ENCODE measurements around the gene NUDT16L1.

The NUDT16L1 gene

DNA sequence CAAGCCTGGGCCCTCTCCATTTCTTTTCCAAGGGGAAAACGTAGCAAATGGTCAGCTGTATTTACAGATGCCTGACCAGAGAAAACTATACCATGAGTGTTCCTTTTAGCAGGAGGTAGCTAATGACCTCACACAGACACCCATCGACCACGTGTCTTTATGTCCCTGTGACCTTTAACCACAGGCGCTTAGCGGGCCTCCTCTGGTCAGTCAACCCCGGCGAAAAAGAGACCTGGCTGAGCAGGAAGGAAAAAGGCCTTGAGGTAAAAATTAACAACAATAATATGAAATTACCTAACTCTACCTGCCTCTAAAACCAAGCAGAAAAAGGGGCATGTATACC, 9.1 kb downstream of the NUDT16L1 start:
- Histone ChIP-seq H3K36me3 (ENCODE audit: control insufficient read depth in 5 of 5, insufficient read depth in 5 of 5, low read length in 5 of 5) (peaks cover 0 to 89% (median 71%) of the 10 kb centered on the region in 5 donors), H3K27ac (ENCODE audit: low read depth, low read length) (no peak overlapping the region), H3K4me1 (ENCODE audit: control insufficient read depth in 5 of 5, insufficient read depth in 5 of 5, low read length in 5 of 5) (no peaks in the 10 kb centered on the region), H3K4me3 (ENCODE audit: low read depth in 1 of 5, low read length in 5 of 5) (no peak overlapping the region), H3K9ac (ENCODE audit: low read length in 5 of 5) (no peak overlapping the region), H3K9me3 (ENCODE audit: control insufficient read depth in 5 of 5, low read length in 5 of 5) (no peaks in the 10 kb centered on the region), H3K27me3 (ENCODE audit: control insufficient read depth in 5 of 5, insufficient read depth in 4 of 5, low read length in 5 of 5) (no peaks in the 10 kb centered on the region)

- H3K9me3 ChIP-seq (ENCODE audit: control insufficient read depth in 5 of 5, low read length in 5 of 5): no peaks in the 10 kb centered on the region
- H3K4me1 ChIP-seq (ENCODE audit: control insufficient read depth in 5 of 5, insufficient read depth in 5 of 5, low read length in 5 of 5): no peaks in the 10 kb centered on the region
- no peak overlapping the region for H3K9ac ChIP-seq (ENCODE audit: low read length in 5 of 5)
- no peak overlapping the region for H3K27ac ChIP-seq (ENCODE audit: low read depth, low read length)
- peaks cover 0 to 75% (median 57%) of the 10 kb centered on the region in 5 donors for H3K36me3 ChIP-seq (ENCODE audit: control insufficient read depth in 5 of 5, insufficient read depth in 5 of 5, low read length in 5 of 5)
- H3K27me3 ChIP-seq (ENCODE audit: control insufficient read depth in 5 of 5, insufficient read depth in 4 of 5, low read length in 5 of 5): no peaks in the 10 kb centered on the region
- H3K4me3 ChIP-seq (ENCODE audit: low read depth in 1 of 5, low read length in 5 of 5): no peak overlapping the region
Observed at GRCh38 chr16:4703906-4704305, 10.5 kb downstream of the NUDT16L1 start.

- Histone ChIP-seq H3K9me3 (ENCODE audit: control insufficient read depth in 5 of 5, low read length in 5 of 5) (no peaks in the 10 kb centered on the region), H3K27ac (ENCODE audit: low read depth, low read length) (no peak overlapping the region), H3K36me3 (ENCODE audit: control insufficient read depth in 5 of 5, insufficient read depth in 5 of 5, low read length in 5 of 5) (peaks cover 0 to 71% (median 52%) of the 10 kb centered on the region in 5 donors), H3K4me3 (ENCODE audit: low read depth in 1 of 5, low read length in 5 of 5) (no peak overlapping the region), H3K27me3 (ENCODE audit: control insufficient read depth in 5 of 5, insufficient read depth in 4 of 5, low read length in 5 of 5) (no peaks in the 10 kb centered on the region), H3K9ac (ENCODE audit: low read length in 5 of 5) (no peak overlapping the region), H3K4me1 (ENCODE audit: control insufficient read depth in 5 of 5, insufficient read depth in 5 of 5, low read length in 5 of 5) (no peaks in the 10 kb centered on the region)
Observed at GRCh38 chr16:4704491-4704890, 11.1 kb downstream of the NUDT16L1 start.

GRCh38 chr16:4704913-4705312, 11.6 kb downstream of the NUDT16L1 start:
- H3K27ac ChIP-seq (ENCODE audit: low read depth, low read length): no peak overlapping the region
- H3K27me3 ChIP-seq (ENCODE audit: control insufficient read depth in 5 of 5, insufficient read depth in 4 of 5, low read length in 5 of 5): no peaks in the 10 kb centered on the region
- no peak overlapping the region for H3K4me3 ChIP-seq (ENCODE audit: low read depth in 1 of 5, low read length in 5 of 5)
- H3K9me3 ChIP-seq (ENCODE audit: control insufficient read depth in 5 of 5, low read length in 5 of 5): no peaks in the 10 kb centered on the region
- H3K36me3 ChIP-seq (ENCODE audit: control insufficient read depth in 5 of 5, insufficient read depth in 5 of 5, low read length in 5 of 5): peaks cover 0 to 71% (median 51%) of the 10 kb centered on the region in 5 donors
- no peaks in the 10 kb centered on the region for H3K4me1 ChIP-seq (ENCODE audit: control insufficient read depth in 5 of 5, insufficient read depth in 5 of 5, low read length in 5 of 5)
- no peak overlapping the region for H3K9ac ChIP-seq (ENCODE audit: low read length in 5 of 5)

DNA sequence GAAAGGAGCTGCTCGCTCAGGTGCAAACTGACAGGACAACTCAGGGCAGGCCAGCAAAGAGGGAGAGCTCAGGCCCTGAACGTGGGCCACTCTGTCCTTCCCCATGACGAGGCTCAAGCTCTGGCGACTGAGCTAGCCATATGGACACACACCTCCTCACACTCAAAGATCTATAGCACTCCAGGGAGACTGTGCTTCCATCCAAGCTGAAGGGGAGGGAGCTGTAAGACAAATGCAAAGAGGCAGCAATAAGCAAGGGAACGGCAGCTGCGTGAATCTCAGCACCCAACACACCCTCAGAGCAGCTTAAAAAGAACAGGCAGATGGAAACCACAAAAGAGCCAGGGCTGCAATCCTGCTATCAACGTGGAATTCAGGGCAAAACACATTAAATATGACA, 13.5 kb downstream of the NUDT16L1 start:
- Histone ChIP-seq H3K4me3 (ENCODE audit: low read depth in 1 of 5, low read length in 5 of 5) (no peak overlapping the region), H3K27ac (ENCODE audit: low read depth, low read length) (no peak overlapping the region), H3K36me3 (ENCODE audit: control insufficient read depth in 5 of 5, insufficient read depth in 5 of 5, low read length in 5 of 5) (peaks cover 0 to 61% (median 43%) of the 10 kb centered on the region in 5 donors), H3K9me3 (ENCODE audit: control insufficient read depth in 5 of 5, low read length in 5 of 5) (no peaks in the 10 kb centered on the region), H3K9ac (ENCODE audit: low read length in 5 of 5) (no peak overlapping the region), H3K27me3 (ENCODE audit: control insufficient read depth in 5 of 5, insufficient read depth in 4 of 5, low read length in 5 of 5) (no peaks in the 10 kb centered on the region), H3K4me1 (ENCODE audit: control insufficient read depth in 5 of 5, insufficient read depth in 5 of 5, low read length in 5 of 5) (no peaks in the 10 kb centered on the region)

- Histone ChIP-seq H3K4me1 (ENCODE audit: control insufficient read depth in 5 of 5, insufficient read depth in 5 of 5, low read length in 5 of 5) (no peaks in the 10 kb centered on the region), H3K27me3 (ENCODE audit: control insufficient read depth in 5 of 5, insufficient read depth in 4 of 5, low read length in 5 of 5) (no peaks in the 10 kb centered on the region), H3K4me3 (ENCODE audit: low read depth in 1 of 5, low read length in 5 of 5) (no peak overlapping the region), H3K9ac (ENCODE audit: low read length in 5 of 5) (no peak overlapping the region), H3K27ac (ENCODE audit: low read depth, low read length) (no peak overlapping the region), H3K9me3 (ENCODE audit: control insufficient read depth in 5 of 5, low read length in 5 of 5) (no peaks in the 10 kb centered on the region), H3K36me3 (ENCODE audit: control insufficient read depth in 5 of 5, insufficient read depth in 5 of 5, low read length in 5 of 5) (peaks cover 8 to 65% (median 43%) of the 10 kb centered on the region in 5 donors)
Observed at GRCh38 chr16:4709481-4709880, 16.1 kb downstream of the NUDT16L1 start.

- H3K27ac ChIP-seq (ENCODE audit: low read depth, low read length): no peak overlapping the region
- H3K4me1 ChIP-seq (ENCODE audit: control insufficient read depth in 5 of 5, insufficient read depth in 5 of 5, low read length in 5 of 5): no peaks in the 10 kb centered on the region
- H3K9ac ChIP-seq (ENCODE audit: low read length in 5 of 5): no peak overlapping the region
- H3K27me3 ChIP-seq (ENCODE audit: control insufficient read depth in 5 of 5, insufficient read depth in 4 of 5, low read length in 5 of 5): no peaks in the 10 kb centered on the region
- peaks cover 8 to 56% (median 40%) of the 10 kb centered on the region in 5 donors for H3K36me3 ChIP-seq (ENCODE audit: control insufficient read depth in 5 of 5, insufficient read depth in 5 of 5, low read length in 5 of 5)
- H3K4me3 ChIP-seq (ENCODE audit: low read depth in 1 of 5, low read length in 5 of 5): no peak overlapping the region
- no peaks in the 10 kb centered on the region for H3K9me3 ChIP-seq (ENCODE audit: control insufficient read depth in 5 of 5, low read length in 5 of 5)
Observed at GRCh38 chr16:4713663-4714501, 20.5 kb downstream of the NUDT16L1 start.

DNA sequence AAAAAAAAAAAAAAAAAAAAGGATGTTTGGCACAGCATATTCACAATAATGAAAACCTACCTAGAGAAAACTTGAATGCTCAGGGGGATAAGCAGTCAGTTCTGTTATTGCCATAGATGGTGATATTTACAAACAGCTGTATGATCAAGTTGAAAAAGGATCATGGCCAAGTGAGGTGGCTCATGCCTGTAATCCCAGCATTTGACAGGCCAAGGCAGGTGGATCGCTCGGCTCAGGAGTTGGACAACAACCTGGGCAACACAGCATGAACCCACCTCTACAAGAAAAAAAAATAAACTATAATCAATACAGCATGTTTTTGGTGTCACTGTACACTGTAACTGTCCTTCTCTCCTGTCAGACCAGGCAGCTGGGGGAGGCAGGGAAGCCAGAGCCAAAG, 21.6 kb downstream of the NUDT16L1 start:
- Histone ChIP-seq H3K9me3 (ENCODE audit: control insufficient read depth in 5 of 5, low read length in 5 of 5) (no peaks in the 10 kb centered on the region), H3K36me3 (ENCODE audit: control insufficient read depth in 5 of 5, insufficient read depth in 5 of 5, low read length in 5 of 5) (peaks cover 8 to 55% (median 40%) of the 10 kb centered on the region in 5 donors), H3K9ac (ENCODE audit: low read length in 5 of 5) (peak overlapping the region in 1 of 5 donors; percentile 11), H3K27ac (ENCODE audit: low read depth, low read length) (no peak overlapping the region), H3K4me3 (ENCODE audit: low read depth in 1 of 5, low read length in 5 of 5) (no peak overlapping the region), H3K27me3 (ENCODE audit: control insufficient read depth in 5 of 5, insufficient read depth in 4 of 5, low read length in 5 of 5) (no peaks in the 10 kb centered on the region), H3K4me1 (ENCODE audit: control insufficient read depth in 5 of 5, insufficient read depth in 5 of 5, low read length in 5 of 5) (no peaks in the 10 kb centered on the region)

DNA sequence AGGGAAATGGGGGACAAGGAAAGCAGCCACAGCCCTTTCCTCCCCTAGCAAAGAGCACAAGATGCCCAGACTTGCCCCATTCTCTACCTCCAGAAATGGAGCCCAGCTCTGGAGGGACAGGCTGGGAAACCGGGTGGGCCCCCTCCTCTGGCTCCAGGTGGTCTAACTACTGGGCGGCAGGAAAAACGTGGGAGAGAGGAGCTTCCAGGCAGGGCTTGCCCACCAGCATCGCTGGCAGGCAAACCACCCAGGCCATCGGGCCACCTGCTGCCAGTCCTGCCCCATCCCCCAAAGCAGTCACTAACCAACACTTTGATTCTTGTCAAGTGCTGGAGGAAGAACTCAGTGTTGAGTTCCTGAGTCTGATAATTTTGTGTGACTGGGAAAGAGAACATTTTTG, 25.1 kb downstream of the NUDT16L1 start:
- Histone ChIP-seq H3K4me1 (ENCODE audit: control insufficient read depth in 5 of 5, insufficient read depth in 5 of 5, low read length in 5 of 5) (no peaks in the 10 kb centered on the region), H3K27me3 (ENCODE audit: control insufficient read depth in 5 of 5, insufficient read depth in 4 of 5, low read length in 5 of 5) (no peaks in the 10 kb centered on the region), H3K27ac (ENCODE audit: low read depth, low read length) (no peak overlapping the region), H3K9ac (ENCODE audit: low read length in 5 of 5) (no peak overlapping the region), H3K4me3 (ENCODE audit: low read depth in 1 of 5, low read length in 5 of 5) (no peak overlapping the region), H3K9me3 (ENCODE audit: control insufficient read depth in 5 of 5, low read length in 5 of 5) (no peaks in the 10 kb centered on the region), H3K36me3 (ENCODE audit: control insufficient read depth in 5 of 5, insufficient read depth in 5 of 5, low read length in 5 of 5) (peaks cover 2 to 38% (median 30%) of the 10 kb centered on the region in 5 donors)

GRCh38 chr16:4723071-4723767, 29.9 kb downstream of the NUDT16L1 start:
- Histone ChIP-seq H3K4me3 (ENCODE audit: low read depth in 1 of 5, low read length in 5 of 5) (no peak overlapping the region), H3K9ac (ENCODE audit: low read length in 5 of 5) (no peak overlapping the region), H3K36me3 (ENCODE audit: control insufficient read depth in 5 of 5, insufficient read depth in 5 of 5, low read length in 5 of 5) (peaks cover 5 to 55% (median 40%) of the 10 kb centered on the region in 5 donors), H3K4me1 (ENCODE audit: control insufficient read depth in 5 of 5, insufficient read depth in 5 of 5, low read length in 5 of 5) (peaks cover 0 to 2% (median 0%) of the 10 kb centered on the region in 5 donors), H3K9me3 (ENCODE audit: control insufficient read depth in 5 of 5, low read length in 5 of 5) (no peaks in the 10 kb centered on the region), H3K27me3 (ENCODE audit: control insufficient read depth in 5 of 5, insufficient read depth in 4 of 5, low read length in 5 of 5) (no peaks in the 10 kb centered on the region), H3K27ac (ENCODE audit: low read depth, low read length) (no peak overlapping the region)

All from subcutaneous abdominal adipose tissue (tissue), 5 donors.